Measurements from ENCODE around the gene RAD21L1.
A peak's percentile ranks its signal among the peaks of the same experiment; 100 is the strongest.
"Not testable (repeated sequence)": the region's sequence is repeated elsewhere in the genome, so short reads cannot be mapped to it uniquely, and the experiment has no call there.

Gene RAD21L1

DNA sequence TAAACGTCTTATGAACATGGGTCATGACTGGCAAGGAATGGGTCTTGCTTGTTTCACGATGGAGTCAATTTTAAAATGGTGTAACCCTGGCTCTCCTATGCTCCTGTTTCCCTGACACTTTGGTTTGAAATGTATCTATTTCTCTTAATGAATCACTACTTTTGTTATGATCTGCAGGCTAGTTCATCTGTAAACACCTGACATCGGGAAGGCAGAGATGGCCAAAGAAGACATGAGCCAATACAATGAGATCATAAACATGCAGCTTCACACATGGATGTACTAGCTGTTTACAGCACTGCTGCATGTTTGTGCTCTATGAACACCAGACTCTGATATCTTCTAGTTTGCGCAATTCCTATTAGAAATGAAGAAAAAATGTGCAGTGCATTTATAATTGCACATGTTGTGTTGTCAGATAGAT lies 11.0 kb upstream of the RAD21L1 start:
- ChIA-PET POLR2A (no interaction called here), CTCF (no interaction called here)
- DNase-seq (ENCODE audit: extremely low spot score) = no peak
- TF ChIP-seq L3MBTL2 (conservative IDR thresholded peaks at IDR 0.05) (no peak), FOXA1 (IDR thresholded peaks at IDR 0.05) (no peak)

DNA sequence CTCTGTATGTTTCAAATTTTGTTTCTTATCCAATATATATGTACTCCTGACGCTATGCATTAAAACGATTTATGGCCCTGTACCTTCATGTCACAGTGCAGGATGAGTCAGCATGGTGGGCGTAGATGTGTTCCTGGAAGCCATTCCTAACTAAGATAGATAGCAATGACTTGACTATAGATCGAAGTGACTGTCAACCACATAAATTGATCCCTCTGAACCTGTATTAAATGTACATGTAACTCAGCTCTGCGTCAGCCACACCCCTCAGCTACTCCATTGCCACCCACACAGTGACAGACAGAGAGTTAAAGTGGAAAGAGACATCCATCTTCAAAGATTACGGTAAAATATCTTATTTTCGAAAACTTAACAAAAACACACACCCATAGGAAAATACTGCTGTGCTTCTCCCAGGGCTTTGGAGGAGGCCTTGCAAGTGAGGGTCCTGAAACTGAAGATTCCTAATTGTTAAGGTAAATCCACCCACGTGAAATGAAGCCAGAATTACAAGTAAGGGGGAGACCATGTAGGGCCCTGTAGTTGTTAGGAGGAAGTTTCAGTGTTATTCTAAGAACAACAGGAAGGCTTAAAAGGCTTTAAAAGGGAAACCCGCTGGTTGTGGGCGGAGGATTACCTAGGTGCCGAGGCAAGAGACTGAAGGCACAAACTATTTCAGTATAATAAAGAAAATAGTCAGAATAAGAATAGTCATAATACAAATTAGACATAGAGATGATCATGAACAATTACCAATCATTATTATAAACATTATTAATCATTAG lies 10.3 kb upstream of the RAD21L1 start:
- no peak for DNase-seq (ENCODE audit: extremely low spot score)
- TF ChIP-seq FOXM1 (IDR thresholded peaks at IDR 0.05; ENCODE audit: borderline replicate concordance) = no peak
- TF ChIP-seq, protein P1, sequence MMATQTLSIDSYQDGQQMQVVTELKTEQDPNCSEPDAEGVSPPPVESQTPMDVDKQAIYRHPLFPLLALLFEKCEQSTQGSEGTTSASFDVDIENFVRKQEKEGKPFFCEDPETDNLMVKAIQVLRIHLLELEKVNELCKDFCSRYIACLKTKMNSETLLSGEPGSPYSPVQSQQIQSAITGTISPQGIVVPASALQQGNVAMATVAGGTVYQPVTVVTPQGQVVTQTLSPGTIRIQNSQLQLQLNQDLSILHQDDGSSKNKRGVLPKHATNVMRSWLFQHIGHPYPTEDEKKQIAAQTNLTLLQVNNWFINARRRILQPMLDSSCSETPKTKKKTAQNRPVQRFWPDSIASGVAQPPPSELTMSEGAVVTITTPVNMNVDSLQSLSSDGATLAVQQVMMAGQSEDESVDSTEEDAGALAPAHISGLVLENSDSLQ (IDR thresholded peaks at IDR 0.05) = peak; percentile 17; the same call in 1 of the 2 replicates
- no peak for TF ChIP-seq SP1 (IDR thresholded peaks at IDR 0.05)
- no peak for TF ChIP-seq ELF4 (IDR thresholded peaks at IDR 0.05)
- ChIA-PET POLR2A (no interaction called here), CTCF (no interaction called here)

DNA sequence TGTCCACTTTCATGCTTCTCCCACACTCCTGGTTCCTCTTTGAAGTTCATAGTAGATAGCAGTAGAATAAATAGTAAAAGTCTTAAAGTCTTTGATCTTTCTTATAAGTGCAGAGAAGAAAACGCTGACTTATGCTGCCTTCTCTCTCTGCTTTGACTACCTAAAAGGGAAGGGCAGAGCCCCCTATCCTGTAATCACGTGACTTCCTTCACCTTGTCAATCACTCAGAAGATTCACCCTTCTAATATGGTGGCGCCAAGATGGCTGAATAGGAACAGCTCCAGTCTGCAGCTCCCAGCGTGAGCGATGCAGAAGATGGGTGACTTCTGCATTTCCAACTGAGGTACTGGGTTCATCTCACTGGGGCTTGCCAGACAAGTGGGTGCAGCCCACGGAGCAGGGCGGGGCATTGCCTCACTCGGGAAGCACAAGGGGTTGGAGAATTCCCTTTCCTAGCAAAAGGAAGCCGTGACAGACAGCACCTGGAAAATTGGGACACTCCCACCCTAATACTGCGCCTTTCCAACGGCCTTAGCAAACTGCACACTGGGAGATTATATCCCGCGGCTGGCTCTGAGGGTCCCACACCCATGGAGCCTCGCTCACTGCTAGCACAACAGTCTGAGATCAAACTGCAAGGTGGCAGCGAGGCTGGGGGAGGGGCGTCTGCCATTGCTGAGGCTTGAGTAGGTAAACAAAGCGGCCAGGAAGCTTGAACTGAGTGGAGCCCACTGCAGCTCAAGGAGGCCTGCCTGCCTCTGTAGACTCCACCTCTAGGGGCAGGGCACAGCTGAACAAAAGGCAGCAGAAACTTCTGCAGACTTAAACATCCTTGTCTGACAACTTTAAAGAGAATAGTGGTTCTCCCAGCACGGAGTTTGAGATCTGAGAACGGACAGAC lies 9.1 kb upstream of the RAD21L1 start:
- CTCF ChIA-PET, POLR2A ChIA-PET: not testable (repeated sequence)

DNA sequence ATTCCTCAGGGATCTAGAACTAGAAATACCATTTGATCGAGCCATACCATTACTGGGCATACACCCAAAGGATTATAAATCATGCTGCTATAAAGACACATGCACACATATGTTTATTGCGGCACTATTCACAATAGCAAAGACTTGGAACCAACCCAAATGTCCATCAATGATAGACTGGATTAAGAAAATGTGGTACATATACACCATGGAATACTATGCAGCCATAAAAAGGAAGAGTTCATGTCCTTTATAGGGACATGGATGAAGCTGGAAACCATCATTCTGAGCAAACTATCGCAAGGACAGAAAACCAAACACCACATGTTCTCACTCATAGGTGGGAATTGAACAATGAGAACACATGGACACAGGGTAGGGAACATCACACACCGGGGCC lies 3.1 kb upstream of the RAD21L1 start:
- CTCF ChIA-PET; DNase-seq (ENCODE audit: extremely low spot score); POLR2A ChIA-PET: not testable (repeated sequence)

More for the DNA sequence above, 9.1 kb upstream of the RAD21L1 start:
- DNase-seq (ENCODE audit: extremely low spot score) = not testable (repeated sequence)

DNA sequence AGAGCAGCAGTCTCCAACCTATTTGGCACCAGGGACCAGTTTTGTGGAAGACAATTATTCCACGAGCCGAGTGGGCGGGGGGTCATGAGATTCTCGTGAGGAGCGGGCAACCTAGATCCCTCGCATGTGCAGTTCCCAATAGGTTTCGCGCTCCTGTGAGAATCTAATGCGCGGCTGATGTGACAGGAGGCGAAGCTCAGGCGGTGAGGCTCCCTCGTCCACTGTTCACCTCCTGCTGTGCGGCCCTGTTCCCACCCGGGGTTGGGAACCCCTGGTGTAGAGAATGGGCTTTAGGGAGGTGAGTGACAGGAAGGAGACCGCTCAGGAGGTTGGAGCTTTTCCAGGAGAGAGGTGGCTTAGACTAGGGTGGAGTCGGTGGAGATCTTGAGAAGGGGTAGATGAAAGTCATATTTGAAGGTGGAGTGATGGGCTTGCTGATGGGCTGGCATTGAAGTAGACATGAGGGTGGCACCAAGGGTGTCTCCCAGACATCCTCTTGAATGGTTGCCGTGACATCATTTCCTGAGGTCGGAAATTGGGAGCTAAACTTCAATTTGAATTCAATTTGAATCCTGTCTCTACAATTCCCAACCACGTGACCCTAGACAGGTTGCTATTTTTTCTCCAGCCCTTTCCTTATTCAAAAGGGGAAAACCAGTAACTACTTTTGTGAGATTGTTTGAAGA lies 1.5 kb upstream of the RAD21L1 start:
- DNase-seq (ENCODE audit: extremely low spot score) = no peak
- no peak for TF ChIP-seq L3MBTL2 (conservative IDR thresholded peaks at IDR 0.05)
- TF ChIP-seq ARNT (IDR thresholded peaks at IDR 0.05) = no peak
- TF ChIP-seq ELF4 (IDR thresholded peaks at IDR 0.05) = no peak
- no peak for TF ChIP-seq FOXK2 (IDR thresholded peaks at IDR 0.05)
- TF ChIP-seq NFRKB (IDR thresholded peaks at IDR 0.05) = no peak
- TF ChIP-seq LEF1 (IDR thresholded peaks at IDR 0.05; ENCODE audit: borderline replicate concordance) = no peak
- TF ChIP-seq CTBP1 (IDR thresholded peaks at IDR 0.05; ENCODE audit: borderline replicate concordance) = no peak
- TF ChIP-seq, protein P1 (IDR thresholded peaks at IDR 0.05) = no peak
- no peak for TF ChIP-seq SUZ12 (IDR thresholded peaks at IDR 0.05)
- no peak for TF ChIP-seq TARDBP (IDR thresholded peaks at IDR 0.05)
- no peak for TF ChIP-seq BHLHE40 (IDR thresholded peaks at IDR 0.05; ENCODE audit: borderline replicate concordance)
- TF ChIP-seq ZNF384 (IDR thresholded peaks at IDR 0.05) = no peak
- TF ChIP-seq FOXA1 (IDR thresholded peaks at IDR 0.05) = no peak
- TF ChIP-seq HDGF (IDR thresholded peaks at IDR 0.05; ENCODE audit: borderline replicate concordance) = no peak
- no peak for TF ChIP-seq SP1 (IDR thresholded peaks at IDR 0.05)
- no peak for TF ChIP-seq FOXM1 (IDR thresholded peaks at IDR 0.05; ENCODE audit: borderline replicate concordance)
- POLR2A ChIA-PET = no interaction called here
- CTCF ChIA-PET = no interaction called here

DNA sequence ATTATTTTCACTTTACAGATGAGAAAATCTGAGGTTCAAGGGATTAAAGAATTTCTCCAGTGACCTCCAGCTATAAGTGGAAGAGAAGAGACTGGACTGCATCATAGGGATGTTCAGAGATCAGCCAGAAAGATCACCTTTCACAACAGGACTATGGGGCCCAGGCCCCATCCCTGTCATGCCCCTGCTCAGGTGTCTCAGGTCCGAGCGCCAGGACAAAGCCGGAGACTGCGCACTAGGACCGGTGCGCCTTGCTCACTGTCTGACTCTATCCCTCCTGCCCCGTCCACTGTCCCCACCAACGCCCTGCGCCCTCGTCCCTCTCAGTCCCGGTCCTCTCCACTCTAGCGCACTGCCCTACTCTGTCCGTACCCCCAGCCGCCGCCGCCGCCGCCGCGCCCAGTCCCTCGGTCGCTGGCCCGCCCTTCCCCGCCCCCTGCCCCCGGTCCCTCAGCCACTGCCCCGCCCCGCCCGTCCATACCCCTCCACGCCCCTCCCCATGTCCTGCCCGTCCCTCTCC lies 521 bp upstream of the RAD21L1 start:
- no peak for TF ChIP-seq ELF4 (IDR thresholded peaks at IDR 0.05)
- no peak for TF ChIP-seq SUZ12 (IDR thresholded peaks at IDR 0.05)
- TF ChIP-seq, protein P1 (IDR thresholded peaks at IDR 0.05) = no peak
- TF ChIP-seq HDGF (IDR thresholded peaks at IDR 0.05; ENCODE audit: borderline replicate concordance) = no peak
- no peak for TF ChIP-seq ZNF384 (IDR thresholded peaks at IDR 0.05)
- TF ChIP-seq FOXA1 (IDR thresholded peaks at IDR 0.05) = no peak
- TF ChIP-seq CTBP1 (IDR thresholded peaks at IDR 0.05; ENCODE audit: borderline replicate concordance) = no peak
- TF ChIP-seq SP1 (IDR thresholded peaks at IDR 0.05) = no peak
- TF ChIP-seq BHLHE40 (IDR thresholded peaks at IDR 0.05; ENCODE audit: borderline replicate concordance) = no peak
- no peak for TF ChIP-seq ARNT (IDR thresholded peaks at IDR 0.05)
- TF ChIP-seq LEF1 (IDR thresholded peaks at IDR 0.05; ENCODE audit: borderline replicate concordance) = no peak
- TF ChIP-seq NFRKB (IDR thresholded peaks at IDR 0.05) = no peak
- TF ChIP-seq FOXK2 (IDR thresholded peaks at IDR 0.05) = no peak
- no peak for TF ChIP-seq TARDBP (IDR thresholded peaks at IDR 0.05)
- ChIA-PET CTCF (no interaction called here), POLR2A (interaction anchor here (0.8 to 1.0 kb wide), 4 partner anchors 22 to 100 kb away, joined by 3 read pairs; partner anchors contain the start of genes C20orf202 and SNPH)
- no peak for DNase-seq (ENCODE audit: extremely low spot score)
